ENCODE data around the gene CHST8.

GRCh38 chr19:33722456-33723239 lies 100.9 kb downstream of the CHST8 start:
- TF ChIP-seq FOXA1 (IDR thresholded peaks at IDR 0.05), result no peak
- no peak for TF ChIP-seq SP1 (IDR thresholded peaks at IDR 0.05)
- TF ChIP-seq FOXM1 (IDR thresholded peaks at IDR 0.05; ENCODE audit: borderline replicate concordance), result no peak
- no peak for TF ChIP-seq NFRKB (IDR thresholded peaks at IDR 0.05)
- no peak for TF ChIP-seq BHLHE40 (IDR thresholded peaks at IDR 0.05; ENCODE audit: borderline replicate concordance)
- TF ChIP-seq ELF4 (IDR thresholded peaks at IDR 0.05), result no peak
